GM19468 (cell line): Measurements from ENCODE around the gene CDC34.

ENCODE experiments used
- ATAC-seq: cut with Tn5 transposase; IDR thresholded peaks from one replicate; pipeline ENCODE4 v1.9.1; 2021; ENCODE audit warnings: mild to moderate bottlenecking, moderate library complexity, moderate number of reproducible peaks; ENCODE audit not compliant: unreplicated experiment; ENCODE audit errors: extremely low read depth

Gene CDC34, protein sequence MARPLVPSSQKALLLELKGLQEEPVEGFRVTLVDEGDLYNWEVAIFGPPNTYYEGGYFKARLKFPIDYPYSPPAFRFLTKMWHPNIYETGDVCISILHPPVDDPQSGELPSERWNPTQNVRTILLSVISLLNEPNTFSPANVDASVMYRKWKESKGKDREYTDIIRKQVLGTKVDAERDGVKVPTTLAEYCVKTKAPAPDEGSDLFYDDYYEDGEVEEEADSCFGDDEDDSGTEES

DNA sequence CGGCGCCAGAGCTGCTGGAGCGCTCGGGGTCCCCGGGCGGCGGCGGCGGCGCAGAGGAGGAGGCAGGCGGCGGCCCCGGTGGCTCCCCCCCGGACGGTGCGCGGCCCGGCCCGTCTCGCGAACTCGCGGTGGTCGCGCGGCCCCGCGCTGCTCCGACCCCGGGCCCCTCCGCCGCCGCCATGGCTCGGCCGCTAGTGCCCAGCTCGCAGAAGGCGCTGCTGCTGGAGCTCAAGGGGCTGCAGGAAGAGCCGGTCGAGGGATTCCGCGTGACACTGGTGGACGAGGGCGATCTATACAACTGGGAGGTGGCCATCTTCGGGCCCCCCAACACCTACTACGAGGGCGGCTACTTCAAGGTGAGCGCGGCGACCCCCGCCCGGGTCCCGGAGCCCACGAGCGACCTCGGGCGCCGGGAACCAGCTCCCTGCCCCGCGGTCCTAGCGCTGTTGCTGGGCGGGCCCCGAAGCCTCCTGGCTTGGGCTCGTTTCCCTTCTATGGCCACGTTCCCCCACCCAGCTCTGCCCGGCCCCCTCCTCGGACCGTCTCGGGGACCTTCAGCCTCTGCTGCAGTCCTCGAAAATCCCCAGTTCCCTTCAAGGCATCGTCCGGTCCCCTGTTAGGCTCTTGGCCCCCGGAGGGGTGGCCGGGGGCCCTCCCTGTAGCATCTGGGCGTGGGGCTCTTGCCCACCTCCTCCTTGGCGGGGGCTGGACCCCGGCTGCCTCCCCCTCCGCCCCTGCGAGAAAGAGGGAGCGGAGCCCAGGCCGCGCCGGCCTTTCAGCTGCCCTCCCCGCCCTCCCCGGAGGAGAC lies at the start of gene CDC34:
Gene CDC34 (plus strand): TSS at position 8 of the 808 bp plus-strand sequence. CDS start 172 bp downstream, at position 180.
- ATAC-seq, result no peak

DNA sequence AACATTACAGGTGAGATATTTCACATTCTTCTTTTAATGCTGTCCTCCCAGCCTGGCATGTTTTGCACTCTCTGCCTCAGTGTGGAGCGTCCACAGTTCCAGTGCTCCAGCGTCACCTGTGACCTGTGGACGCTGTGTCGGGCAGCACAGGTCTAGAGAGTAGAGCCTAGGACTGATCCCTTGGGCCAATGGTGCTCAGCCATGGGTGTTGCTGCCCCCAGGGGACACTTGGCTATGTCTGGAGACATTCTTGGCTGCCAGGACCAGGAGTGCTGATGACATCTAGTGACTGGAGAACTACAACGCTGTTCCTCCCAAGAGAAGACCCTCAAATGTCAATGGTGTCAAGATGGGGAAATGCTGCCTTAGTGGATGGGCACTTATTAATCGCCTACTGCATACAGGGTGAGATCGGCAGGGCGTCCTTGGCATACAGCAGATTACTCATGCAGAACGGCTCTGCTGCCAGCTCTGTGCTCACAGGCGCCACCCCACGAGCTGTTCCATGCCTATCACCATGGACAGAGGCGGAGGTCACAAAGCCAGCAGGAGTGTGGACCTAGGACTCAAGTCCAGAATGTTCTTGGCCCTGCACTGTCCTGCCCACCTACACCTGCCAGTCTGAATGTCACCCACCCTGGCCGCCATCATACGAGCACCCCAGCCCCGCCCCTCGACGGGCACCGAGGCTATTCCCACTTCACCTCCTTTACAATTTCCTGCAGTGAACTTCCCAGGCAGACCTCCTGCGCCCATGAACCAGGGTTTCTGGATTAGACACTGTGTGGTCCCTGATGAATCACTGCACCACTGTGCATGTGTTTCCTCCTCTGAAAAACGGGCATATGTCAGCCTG lies 49.1 kb upstream of the CDC34 start:
- no peak for ATAC-seq

DNA sequence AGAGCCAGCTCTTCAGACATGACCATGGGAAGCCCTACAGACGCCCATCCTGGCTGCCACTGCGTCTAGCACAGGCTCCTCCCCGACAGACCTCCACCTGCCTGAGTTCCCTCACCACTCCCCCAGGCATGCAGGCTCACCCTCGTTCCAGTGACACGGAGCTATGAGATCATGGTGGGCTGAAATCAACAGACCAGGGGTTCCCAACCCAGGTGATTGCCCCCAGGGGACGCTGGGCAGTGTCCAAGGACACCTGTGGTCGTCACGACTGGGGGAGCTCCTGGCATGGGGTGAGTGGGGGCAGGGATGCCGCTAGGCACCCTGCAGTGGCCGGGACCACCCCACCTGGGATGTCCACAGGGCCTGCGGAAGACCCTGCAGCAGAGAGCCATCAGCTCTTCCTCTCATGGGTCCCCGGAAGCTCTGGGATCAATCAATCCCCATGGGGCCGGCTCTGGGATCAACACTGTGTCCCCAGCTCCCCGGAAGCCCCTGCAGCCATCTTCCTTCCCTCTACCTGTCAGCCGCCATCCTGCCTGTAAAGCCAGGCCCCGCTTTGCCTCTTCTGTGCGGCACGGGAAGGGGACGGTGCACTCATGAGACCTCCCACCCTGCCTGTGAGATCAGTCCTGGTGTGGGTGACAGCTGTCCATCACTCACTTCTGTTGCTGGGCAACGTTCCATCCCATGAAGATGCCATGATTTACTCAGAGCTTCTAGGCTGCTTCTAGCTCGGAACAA lies 48.1 kb upstream of the CDC34 start:
- ATAC-seq, result no peak

DNA sequence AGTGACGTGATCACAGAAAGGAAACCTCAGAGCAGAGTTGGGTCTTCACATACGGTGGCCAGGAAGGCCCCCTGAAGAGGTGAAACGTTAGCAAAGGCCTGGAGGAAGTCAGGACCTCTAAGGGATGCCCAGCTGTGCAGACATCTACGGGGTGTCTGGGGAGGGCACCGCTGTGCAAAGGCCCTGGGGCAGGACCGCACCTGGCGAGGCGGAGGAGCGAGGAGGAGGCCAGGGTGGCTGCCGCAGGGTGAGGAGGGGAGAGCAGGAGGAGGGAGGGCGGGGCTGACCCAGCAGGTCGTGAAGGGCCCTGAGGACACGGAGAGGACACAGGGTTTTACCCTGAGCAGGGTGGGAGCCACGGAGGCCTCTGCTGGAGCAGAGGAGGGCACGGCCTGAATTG lies 47.1 kb upstream of the CDC34 start:
- ATAC-seq, result no peak

DNA sequence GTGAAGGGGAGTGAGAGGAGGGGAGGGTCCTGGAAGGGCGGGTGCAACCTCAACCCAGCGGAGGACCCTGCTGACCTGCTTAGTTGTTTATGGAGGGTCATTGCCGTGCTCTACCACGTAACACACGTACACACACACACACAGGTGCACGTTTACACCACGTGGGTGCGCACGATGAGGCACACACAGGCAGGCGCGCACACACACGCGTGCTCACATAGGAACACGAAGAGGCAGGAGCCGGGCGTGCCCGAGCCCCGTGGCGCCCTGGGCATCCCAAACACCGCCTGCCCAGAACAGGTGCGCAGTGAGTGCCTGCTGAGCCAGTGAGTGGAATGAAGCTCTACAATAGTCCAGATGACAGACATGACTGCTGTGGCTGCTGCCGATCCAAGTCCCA lies 46.5 kb upstream of the CDC34 start:
- ATAC-seq, result no peak

DNA sequence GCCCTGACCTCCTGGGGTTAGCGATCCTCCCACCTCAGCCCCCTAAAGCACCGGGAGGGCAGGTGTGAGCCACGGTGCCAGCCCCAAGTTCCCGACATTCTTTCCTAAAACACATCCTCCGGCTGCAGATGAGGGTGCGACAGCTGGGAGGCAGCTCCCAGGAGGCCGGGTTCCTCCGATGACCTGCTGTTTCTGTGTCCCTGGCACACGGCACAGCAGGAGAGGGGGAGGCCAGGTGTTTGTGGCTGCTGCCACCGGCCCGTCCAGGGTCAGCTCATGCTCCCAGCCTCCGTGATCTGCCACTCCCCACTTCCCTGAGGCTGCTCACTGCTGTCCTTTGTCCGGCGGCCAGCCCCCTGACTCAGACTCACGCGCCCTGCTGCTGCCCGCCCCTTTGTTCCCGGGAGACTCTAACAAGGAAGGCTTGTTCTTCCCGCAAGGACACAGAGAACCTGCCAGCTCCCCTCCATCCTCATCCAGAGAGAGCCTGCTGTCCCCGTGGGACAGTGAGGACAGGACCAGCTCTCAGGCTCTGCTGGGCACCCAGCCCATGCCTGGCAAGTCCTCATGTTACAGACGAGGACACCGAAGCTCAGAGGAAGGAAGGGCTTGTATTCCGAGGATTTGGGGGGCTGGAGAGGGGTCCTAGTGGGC lies 45.9 kb upstream of the CDC34 start:
- no peak for ATAC-seq

DNA sequence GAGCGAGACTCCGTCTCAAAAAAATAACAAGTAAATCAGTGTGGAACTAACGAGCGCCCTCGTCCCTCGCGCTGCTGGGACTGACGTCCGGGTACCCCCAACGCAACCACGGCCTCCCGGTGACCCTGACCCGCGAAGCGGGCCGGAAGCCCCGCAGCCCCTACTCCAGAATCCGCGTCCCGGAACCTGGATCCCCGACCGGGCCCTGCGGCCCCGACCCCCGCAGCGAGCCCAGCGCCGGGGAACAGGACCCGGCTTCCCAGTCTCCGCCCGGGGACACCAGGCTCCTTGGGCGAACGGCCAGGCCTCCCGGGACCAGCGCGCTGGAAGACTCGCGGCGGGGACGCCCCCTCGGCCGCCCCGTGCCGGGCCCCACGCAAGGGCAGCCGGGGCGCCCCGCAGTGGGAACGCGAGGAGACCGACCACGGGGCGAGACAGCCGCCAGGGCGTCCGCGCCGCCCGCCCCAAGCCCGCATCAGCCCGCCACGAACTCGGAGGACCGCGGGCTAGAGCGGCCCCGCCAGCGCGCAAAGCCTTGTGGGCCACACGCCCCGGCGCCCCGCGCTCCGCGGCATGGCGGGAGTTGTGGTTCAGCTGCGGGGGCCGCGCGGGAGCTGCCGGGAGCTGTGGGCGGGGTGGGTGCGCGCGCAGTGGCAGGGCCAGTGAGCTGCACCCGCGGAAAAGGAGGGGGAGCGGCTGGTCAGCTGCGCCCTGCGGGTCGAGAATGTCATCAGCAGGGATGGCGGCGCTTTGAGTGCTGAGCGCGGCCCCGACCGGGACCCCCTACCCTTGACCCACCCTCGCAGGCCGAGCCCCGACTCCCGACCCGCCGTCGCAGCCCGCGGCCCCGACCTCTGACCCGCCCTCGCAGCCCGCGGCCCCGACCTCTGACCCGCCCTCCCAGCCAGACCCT lies 42.8 kb upstream of the CDC34 start:
- ATAC-seq, result peak; percentile 73

DNA sequence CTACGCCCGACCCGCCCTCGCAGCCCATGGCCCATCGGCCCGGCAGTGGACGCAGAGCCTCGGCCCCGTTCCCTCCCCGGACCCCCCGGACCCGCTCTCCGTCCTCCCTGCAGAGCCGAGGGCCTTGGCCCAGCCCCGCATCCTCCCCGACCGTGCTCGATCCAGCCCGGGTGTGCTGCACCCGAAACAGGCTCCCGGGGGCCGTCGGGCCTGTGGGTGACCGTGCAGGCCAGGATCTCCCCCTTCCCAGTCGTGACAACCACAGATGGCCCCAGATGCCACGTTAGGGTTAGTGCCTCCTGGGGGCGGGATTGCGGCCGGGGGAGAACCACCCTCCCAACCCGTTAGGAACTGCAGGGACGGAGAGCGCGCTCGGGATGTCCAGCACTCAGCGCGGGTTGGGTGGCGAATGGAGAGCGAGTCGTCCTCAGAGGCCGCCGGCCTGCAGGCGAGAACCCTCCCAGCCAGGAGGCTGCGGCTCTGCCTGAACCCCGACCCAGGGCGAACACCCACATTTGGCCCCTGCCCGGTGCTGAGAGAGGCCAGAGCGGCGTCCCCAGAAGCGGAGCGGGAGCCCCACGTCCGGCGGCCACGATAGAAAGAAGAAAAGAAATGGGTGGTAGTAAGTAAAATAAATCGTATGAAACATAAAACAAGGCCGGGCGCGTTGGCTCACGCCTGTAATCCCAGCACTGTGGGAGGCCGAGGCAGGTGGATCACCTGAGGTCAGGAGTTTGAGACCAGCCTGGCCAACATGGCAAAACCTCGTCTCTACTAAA lies 42.0 kb upstream of the CDC34 start:
- ATAC-seq, result no peak

DNA sequence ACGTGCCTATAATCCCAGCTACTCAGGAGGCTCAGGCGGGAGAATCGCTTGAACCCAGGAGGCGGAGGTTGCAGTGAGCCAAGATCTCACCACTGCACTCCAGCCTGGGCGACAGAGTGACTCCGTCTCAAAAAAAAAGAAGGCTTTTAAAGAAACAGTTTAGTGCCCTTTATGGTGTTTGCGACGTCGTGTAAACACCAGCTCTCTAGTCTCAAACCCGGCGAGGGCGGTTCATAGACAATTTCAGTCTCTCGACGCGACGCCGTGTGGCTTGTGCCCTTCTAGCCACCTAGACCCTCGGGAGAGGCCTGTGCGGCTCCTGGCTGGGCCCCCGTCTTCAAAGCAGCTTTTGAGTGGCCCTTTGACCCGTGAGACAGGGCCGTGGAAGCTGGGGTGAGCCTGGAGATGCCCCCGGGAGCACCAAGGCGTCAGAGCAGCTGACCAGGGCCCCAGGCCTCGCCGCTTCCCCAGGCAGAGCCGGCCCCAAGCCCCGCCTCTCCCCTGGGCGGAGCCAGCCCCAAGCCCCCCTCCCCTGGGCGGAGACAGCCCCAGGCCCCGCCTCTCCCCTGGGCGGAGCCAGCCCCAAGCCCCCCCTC lies 40.3 kb upstream of the CDC34 start:
- no peak for ATAC-seq

DNA sequence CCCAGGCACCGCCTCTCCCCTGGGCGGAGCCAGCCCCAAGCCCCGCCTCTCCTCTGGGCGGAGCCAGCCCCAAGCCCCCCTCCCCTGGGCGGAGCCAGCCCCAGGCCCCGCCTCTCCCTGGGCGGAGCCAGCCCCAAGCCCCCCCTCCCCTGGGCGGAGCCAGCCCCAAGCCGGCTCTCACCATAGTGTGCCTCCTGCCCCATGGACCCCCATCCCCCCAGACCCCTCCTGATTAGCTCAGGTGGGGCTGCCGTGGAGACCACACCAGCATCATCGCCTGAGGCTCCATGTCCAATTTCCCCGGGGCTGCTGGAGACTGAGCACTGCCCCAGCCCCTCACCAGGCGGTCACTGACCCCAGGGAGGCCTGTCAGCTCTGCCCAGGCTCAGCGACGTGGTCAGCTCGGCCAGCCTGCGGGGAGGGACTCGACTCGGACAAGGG lies 39.4 kb upstream of the CDC34 start:
- no peak for ATAC-seq

DNA sequence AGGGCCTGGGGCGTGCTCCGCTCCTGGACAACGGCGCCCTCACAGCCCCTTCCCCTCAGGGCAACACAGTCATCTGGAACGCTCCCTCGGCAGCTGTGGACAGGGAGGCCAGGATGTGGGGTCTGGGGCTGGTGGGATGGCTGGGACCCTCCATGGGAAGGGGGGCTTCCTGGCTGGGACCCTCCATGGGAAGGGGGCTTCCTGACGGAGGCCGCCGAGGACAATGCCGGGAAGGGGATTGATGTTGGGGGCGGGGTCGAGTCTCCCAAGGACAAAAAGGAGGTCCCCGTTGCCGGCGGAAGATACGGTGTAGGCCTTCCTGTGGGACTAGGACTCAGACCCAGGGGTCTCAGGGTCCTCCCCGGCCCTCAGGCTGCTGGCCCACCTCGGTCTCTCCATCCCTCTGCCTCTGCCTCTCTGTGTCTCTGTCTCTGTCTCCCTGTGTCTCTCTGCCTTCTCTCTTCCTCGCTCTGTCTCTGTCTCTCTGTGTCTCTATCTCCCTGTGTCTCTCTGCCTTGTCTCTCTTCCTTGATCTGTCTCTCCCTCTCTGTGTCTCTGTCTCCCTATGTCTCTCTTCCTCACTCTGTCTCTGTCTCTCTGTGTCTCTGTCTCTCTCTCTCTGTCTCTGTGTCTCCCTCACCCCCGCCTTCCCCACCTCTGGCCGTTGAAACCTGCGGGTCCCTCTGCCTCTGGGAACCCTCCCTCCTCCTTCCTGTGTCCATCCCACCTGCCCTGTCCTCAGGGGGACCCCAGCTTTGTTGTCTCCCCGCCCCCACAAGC lies 38.0 kb upstream of the CDC34 start:
- no peak for ATAC-seq

DNA sequence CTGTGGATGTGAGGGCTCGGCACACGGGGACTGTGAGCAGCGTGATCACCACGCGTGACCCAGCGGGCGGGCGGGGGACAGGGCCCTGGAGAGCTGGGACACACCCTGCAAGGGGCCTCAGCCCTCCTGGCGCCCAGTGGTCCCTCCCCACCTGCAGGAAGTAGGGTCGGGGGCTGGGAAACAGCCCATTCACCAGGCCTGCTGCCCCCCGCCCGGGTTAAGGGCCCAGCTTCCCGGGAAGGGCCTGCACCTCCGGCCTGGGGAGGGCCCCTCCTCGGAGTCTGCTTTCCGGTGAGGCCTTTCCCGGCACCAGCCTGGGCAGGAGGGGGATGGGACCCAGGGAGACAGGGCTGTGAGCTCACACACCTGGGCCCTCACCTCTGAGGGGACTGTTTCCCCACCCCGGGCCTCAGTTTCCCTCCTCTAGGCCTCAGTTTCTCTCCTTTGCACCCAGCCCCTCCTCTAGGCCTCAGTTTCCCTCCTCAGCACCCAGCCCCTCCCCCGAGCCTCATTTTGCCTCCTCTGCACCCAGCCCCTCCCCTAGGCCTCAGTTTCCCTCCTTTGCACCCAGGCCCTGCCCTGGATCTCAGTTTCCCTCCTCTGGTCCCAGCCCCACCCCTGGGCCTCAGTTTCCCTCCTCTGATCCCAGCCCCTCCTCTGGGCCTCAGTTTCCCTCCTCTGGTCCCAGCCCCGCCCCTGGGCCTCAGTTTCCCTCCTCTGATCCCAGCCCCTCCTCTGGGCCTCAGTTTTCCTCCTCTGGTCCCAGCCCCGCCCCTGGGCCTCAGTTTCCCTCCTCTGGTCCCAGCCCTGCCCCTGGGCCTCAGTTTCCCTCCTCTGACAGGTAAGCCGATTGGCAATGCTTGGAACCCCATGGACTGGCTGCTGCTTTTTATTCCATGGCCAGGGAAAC lies 37.1 kb upstream of the CDC34 start:
- no peak for ATAC-seq

DNA sequence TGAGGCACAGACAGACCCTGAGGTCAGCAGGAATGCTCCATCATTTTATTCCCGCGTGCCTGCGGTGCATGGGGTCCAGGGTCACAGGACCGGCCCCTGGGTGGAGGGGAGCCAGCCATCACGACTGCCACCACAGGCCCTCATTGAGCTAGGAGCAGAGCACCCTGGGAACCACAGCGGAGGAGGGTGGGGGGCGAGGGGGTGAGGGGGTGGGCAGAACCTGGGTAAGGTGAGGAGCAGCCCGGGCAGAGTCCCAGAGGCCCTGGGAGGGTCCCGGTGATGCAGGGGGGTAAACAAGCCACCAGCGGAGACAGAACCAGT lies 36.5 kb upstream of the CDC34 start:
- no peak for ATAC-seq

DNA sequence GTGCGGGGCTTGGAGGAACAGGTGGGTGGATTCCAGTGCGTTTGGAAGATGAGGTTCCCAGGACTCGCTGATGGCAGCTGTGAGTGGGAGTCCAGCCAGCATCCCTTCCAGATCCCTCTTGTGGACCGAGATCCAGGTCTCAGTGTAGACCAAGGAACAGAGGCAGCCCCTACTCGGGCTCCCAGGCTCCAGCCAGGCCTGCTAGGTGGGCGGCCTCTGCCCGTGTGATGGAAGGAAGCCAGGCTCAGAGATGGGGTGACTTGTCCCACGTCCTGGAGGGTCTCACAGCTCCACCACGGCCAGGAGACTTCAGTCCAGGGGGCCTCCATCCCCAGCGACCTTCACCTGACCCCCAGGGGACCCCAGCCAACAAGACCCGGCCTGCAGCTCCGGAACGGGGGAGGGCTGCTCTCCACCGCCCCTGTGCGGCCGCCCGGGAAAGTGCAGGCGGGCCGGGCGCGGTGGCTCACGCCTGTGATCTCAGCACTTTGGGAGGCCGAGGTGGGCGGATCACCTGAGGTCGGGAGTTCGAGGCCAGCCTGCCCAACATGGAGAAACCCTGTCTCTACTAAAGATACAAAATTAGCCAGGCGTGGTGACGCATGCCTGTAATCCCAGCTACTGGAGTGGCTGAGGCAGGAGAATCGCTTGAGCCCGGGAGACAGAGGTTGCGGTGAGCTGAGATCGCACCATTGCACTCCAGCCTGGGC lies 36.0 kb upstream of the CDC34 start:
- ATAC-seq, result no peak

DNA sequence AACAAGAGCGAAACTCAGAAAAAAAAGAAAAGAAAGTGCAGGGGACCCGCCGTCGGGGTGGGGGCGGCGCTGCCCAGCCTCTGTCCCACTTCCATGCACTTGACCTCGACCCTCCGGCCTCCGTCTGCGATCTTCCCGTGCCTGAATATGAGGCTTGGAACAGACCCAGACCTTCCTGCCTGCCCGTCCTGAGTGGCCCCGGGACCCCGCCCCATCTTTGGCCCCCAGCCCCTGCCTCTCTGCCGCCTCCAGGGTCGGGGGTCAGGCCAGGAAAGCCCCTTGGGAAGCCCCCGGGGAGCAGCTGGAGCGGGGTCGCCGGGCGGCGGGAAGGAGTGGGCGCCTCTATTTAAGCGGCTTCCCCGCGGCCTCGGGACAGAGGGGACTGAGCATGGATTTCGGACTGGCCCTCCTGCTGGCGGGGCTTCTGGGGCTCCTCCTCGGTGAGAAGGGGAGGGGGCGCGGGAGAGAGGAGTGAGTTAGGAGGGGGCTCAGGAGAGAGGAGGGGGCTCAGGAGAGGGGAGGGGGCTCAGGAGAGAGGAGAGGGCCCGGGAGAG lies 35.4 kb upstream of the CDC34 start, which contains the start of gene MADCAM1:
Gene MADCAM1 (plus strand): TSS at position 375 of the 554 bp plus-strand sequence. CDS start 14 bp downstream, at position 389.
- no peak for ATAC-seq
